ENCODE data around the gene TMEM266.

The TMEM266 gene

DNA sequence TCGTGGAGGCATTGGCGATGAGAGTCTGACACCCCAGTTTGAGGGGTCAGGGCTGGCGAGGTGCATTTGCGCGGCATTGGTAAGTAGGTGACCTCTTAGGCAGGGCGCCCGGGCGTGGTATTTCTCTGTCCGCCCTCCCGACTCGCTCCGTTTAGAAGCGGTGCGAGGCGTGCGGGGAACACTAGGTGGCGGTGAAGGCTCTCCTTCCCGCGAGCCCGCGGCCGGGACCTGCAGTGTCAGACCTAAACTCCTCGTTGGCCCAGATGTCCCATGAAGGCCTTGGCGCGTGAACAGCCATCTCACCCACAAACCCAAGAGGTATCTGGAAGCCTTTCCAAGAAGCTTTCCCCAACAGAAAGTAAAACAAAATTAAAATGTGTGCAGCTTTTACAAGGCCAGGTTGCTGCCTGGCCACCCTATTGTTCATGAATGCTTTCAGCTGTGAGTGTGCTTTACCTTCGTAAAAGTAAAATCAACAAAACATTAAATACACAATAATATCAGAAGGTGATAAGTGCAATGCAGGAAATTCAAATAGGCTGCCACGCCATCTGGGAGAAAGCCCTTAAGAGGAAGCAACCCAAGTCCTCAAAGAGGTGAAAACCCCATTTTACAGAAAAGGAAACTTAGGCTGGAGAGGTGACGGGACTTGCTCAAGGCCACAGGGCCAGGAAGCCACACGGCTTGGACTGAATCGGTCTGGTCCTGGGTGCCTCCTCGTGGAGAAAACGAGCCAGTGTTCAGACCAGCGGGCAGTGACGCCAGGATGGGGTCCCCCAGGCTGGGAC, 131.2 kb downstream of the TMEM266 start:
- Mint-ChIP-seq H3K4me3 (peak overlapping the region; percentile 51 to 58), H3K9me3 (no peaks in the 10 kb centered on the region), H3K27me3 (peaks cover 40 to 66% of the 10 kb centered on the region in 2 donors), H3K36me3 (ENCODE audit: insufficient read depth) (peaks cover 2% of the 10 kb centered on the region), H3K4me1 (ENCODE audit: low read depth in 2 of 2) (peaks cover 14 to 17% of the 10 kb centered on the region in 2 donors), H3K27ac (peak overlapping the region in 1 of 2 donors; percentile 10)
- DNase-seq, result peak; percentile 49 to 69 (median 55)
- ATAC-seq (replicated peaks), result peak; percentile 94

- peaks cover 2% of the 10 kb centered on the region for H3K36me3 Mint-ChIP-seq (ENCODE audit: insufficient read depth)
- H3K27ac Mint-ChIP-seq, result peak overlapping the region in 1 of 2 donors; percentile 10
- DNase-seq, result no peak
- H3K4me1 Mint-ChIP-seq (ENCODE audit: low read depth in 2 of 2), result peaks cover 16 to 17% of the 10 kb centered on the region in 2 donors
- H3K9me3 Mint-ChIP-seq, result no peaks in the 10 kb centered on the region
- no peak for ATAC-seq (replicated peaks)
- peaks cover 35 to 58% of the 10 kb centered on the region in 2 donors for H3K27me3 Mint-ChIP-seq
- H3K4me3 Mint-ChIP-seq, result peak overlapping the region; percentile 51 to 58
Measured at GRCh38 chr15:76191539-76192244, 131.9 kb downstream of the TMEM266 start.

GRCh38 chr15:76192715-76193114, 132.9 kb downstream of the TMEM266 start:
- DNase-seq, result no peak
- no peak overlapping the region for H3K4me3 Mint-ChIP-seq
- no peaks in the 10 kb centered on the region for H3K9me3 Mint-ChIP-seq
- peaks cover 3% of the 10 kb centered on the region for H3K36me3 Mint-ChIP-seq (ENCODE audit: insufficient read depth)
- H3K27ac Mint-ChIP-seq, result no peak overlapping the region
- no peak for ATAC-seq (replicated peaks)
- peaks cover 16 to 17% of the 10 kb centered on the region in 2 donors for H3K4me1 Mint-ChIP-seq (ENCODE audit: low read depth in 2 of 2)
- H3K27me3 Mint-ChIP-seq, result peaks cover 29 to 49% of the 10 kb centered on the region in 2 donors

DNA sequence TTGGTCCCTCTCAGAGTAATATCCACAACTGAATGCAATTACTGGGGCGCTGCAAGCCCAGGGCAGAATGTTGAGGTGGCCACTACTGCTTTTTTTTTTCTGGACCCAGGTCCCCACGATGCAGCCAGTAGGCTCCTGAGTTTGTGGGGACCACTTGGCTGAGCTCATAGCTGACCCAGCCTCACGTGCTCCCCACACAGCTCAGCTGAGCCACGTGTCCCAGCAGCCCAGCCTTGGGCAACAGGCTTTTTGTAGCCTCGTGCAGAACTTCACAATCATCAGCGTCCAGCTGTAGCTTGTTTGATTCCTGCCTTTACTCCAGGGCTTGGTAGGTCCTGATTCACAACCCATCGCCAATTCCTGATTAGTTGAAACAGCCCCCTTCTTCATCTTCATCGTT, 134.1 kb downstream of the TMEM266 start:
- H3K4me3 Mint-ChIP-seq, result no peak overlapping the region
- no peak for ATAC-seq (replicated peaks)

DNA sequence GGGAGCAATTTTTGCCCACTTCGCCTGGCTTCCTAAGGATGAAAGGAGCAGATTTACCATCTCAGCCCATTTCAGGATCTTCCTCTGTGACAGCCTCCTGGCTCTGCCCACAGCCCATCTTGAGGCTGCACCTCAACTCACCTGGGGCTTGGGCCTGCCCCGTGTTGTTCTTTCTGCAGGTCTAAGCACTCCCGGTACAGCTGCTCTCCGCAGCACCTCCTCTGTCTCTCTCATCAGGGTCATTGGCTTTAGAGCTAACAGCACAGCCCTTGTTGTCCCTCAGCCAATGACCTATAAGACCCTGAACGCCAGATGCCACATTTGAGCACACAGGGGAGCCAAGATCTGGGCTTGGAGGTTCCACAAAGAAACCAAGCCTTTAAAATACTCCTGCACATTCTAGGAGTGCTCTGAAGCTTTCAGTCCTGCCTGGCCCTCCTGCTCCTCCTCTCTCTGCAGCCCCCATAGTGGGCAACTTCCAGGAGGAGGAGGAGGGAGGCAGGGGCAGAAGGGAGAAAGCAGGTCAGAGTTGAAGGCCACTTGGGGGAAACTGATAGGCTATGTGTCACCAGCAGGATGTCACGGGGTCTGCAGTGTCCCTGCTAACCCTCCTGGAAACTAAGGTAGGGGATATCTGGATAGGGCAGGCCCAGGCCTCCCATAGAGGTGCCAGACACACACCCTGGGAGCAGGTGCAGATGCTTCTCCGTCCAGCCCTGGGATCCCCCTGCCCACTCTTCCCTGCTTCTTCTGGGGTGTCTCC, 135.9 kb downstream of the TMEM266 start:
- Mint-ChIP-seq H3K4me1 (ENCODE audit: low read depth in 2 of 2) (peaks cover 9 to 12% of the 10 kb centered on the region in 2 donors), H3K4me3 (no peak overlapping the region), H3K27me3 (peaks cover under 1 to 19% of the 10 kb centered on the region in 2 donors), H3K9me3 (no peaks in the 10 kb centered on the region), H3K36me3 (ENCODE audit: insufficient read depth) (peaks cover 8% of the 10 kb centered on the region), H3K27ac (no peak overlapping the region)
- no peak for DNase-seq
- ATAC-seq (replicated peaks), result no peak

More for the DNA sequence above, 134.1 kb downstream of the TMEM266 start:
- H3K36me3 Mint-ChIP-seq (ENCODE audit: insufficient read depth), result peaks cover 8% of the 10 kb centered on the region
- no peak for DNase-seq
- H3K27ac Mint-ChIP-seq, result no peak overlapping the region
- H3K27me3 Mint-ChIP-seq, result peaks cover 17 to 36% of the 10 kb centered on the region in 2 donors
- no peaks in the 10 kb centered on the region for H3K9me3 Mint-ChIP-seq
- peaks cover 16 to 17% of the 10 kb centered on the region in 2 donors for H3K4me1 Mint-ChIP-seq (ENCODE audit: low read depth in 2 of 2)

- ATAC-seq (replicated peaks), result no peak
- Mint-ChIP-seq H3K9me3 (no peaks in the 10 kb centered on the region), H3K4me3 (no peak overlapping the region), H3K27me3 (peaks cover 0 to 10% of the 10 kb centered on the region in 2 donors), H3K27ac (no peak overlapping the region), H3K4me1 (ENCODE audit: low read depth in 2 of 2) (peaks cover under 1 to 10% of the 10 kb centered on the region in 2 donors), H3K36me3 (ENCODE audit: insufficient read depth) (peaks cover 8% of the 10 kb centered on the region)
- no peak for DNase-seq
Measured at GRCh38 chr15:76196269-76197231, 136.8 kb downstream of the TMEM266 start.

DNA sequence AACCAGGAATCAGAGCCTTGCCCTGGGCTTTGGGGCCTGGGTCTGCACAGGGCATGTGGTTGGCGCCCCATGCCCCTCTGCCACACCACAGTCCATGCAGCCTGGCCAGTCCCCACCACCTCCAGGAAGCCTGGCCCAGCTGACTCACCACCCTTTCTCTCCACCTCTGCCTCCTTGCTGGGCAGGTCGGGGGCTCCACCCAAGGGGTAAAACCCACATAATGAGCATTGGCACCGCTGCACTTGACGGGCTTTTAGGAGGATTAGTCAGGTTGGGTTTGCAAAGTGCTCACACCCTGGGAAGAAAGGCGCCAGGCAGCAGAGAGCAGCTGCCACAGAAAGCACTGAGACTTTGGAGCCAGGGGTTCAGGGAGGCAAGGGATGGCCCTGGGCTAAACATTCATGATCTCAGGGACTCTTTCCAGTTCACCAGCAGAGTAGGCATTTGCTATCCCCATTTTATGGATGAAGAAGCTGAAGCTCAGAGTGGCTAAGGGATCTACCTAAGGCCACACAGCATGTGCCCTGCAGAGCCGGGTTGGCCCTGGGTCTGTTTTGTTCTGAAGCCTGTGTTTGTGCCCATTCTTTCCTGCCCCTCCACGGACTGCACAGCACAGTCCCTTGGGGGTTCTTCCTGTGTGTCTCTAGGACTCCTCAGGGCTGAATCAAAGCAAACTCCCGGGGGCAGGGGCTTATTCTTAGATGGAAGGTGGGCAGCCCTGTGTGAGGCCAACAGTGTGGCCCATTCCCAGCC, 138.1 kb downstream of the TMEM266 start:
- peaks cover 8% of the 10 kb centered on the region for H3K36me3 Mint-ChIP-seq (ENCODE audit: insufficient read depth)
- H3K9me3 Mint-ChIP-seq, result no peaks in the 10 kb centered on the region
- DNase-seq, result no peak
- no peak overlapping the region for H3K4me3 Mint-ChIP-seq
- no peak overlapping the region for H3K27ac Mint-ChIP-seq
- ATAC-seq (replicated peaks), result no peak
- H3K27me3 Mint-ChIP-seq, result no peaks in the 10 kb centered on the region
- H3K4me1 Mint-ChIP-seq (ENCODE audit: low read depth in 2 of 2), result peaks cover 0 to 10% of the 10 kb centered on the region in 2 donors

GRCh38 chr15:76198456-76199105, 138.8 kb downstream of the TMEM266 start:
- H3K27me3 Mint-ChIP-seq, result no peaks in the 10 kb centered on the region
- no peak for ATAC-seq (replicated peaks)
- DNase-seq, result no peak
- peak overlapping the region; percentile 10 to 30 for H3K27ac Mint-ChIP-seq
- peaks cover 0 to 10% of the 10 kb centered on the region in 2 donors for H3K4me1 Mint-ChIP-seq (ENCODE audit: low read depth in 2 of 2)
- H3K9me3 Mint-ChIP-seq, result no peaks in the 10 kb centered on the region
- H3K4me3 Mint-ChIP-seq, result no peak overlapping the region
- H3K36me3 Mint-ChIP-seq (ENCODE audit: insufficient read depth), result peaks cover 8% of the 10 kb centered on the region

- ATAC-seq (replicated peaks) (no peak), DNase-seq (no peak)
- no peaks in the 10 kb centered on the region for H3K9me3 Mint-ChIP-seq
- peaks cover 8% of the 10 kb centered on the region for H3K36me3 Mint-ChIP-seq (ENCODE audit: insufficient read depth)
- no peaks in the 10 kb centered on the region for H3K27me3 Mint-ChIP-seq
- peaks cover 0 to 10% of the 10 kb centered on the region in 2 donors for H3K4me1 Mint-ChIP-seq (ENCODE audit: low read depth in 2 of 2)
- H3K27ac Mint-ChIP-seq, result peak overlapping the region; percentile 10 to 30
- no peak overlapping the region for H3K4me3 Mint-ChIP-seq
Measured at GRCh38 chr15:76199106-76200082, 139.6 kb downstream of the TMEM266 start.

GRCh38 chr15:76200083-76200465, 140.3 kb downstream of the TMEM266 start:
- Mint-ChIP-seq H3K27me3 (no peaks in the 10 kb centered on the region), H3K36me3 (ENCODE audit: insufficient read depth) (peaks cover 8% of the 10 kb centered on the region), H3K4me1 (ENCODE audit: low read depth in 2 of 2) (peaks cover 0 to 10% of the 10 kb centered on the region in 2 donors), H3K9me3 (no peaks in the 10 kb centered on the region), H3K27ac (peak overlapping the region in 1 of 2 donors; percentile 59), H3K4me3 (no peak overlapping the region)
- DNase-seq (no peak), ATAC-seq (replicated peaks) (no peak)

DNA sequence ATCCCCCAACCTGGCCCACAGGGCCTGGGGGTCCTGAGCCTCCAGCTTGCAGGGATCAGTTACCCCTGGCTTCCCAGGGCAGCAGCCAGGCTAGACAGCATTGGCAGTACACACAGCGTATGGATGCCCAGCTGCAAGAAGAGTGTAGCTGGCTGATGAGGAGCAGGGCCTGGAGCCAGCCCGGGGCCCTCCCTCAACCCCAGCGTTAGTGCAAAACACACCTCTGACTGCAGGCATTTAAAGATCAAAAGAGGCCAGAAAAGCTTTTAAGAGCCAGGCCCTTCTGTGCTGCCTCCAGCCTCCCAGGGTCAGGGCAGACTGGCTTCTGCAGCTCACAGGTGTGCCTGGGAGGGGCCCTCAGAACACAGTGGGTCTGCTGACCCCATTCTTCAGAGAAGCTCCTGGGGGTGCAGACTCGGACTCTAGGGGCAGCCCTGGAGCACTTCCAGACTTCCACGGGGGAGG, 140.9 kb downstream of the TMEM266 start:
- Mint-ChIP-seq H3K9me3 (no peaks in the 10 kb centered on the region), H3K4me1 (ENCODE audit: low read depth in 2 of 2) (peaks cover 0 to 10% of the 10 kb centered on the region in 2 donors), H3K27ac (peak overlapping the region in 1 of 2 donors; percentile 59), H3K4me3 (no peak overlapping the region), H3K36me3 (ENCODE audit: insufficient read depth) (peaks cover 6% of the 10 kb centered on the region), H3K27me3 (no peaks in the 10 kb centered on the region)
- ATAC-seq (replicated peaks), result no peak
- DNase-seq, result no peak
